NCI-H1092 (cell line): Measurements from ENCODE around the gene CATSPERE.
"Not testable (repeated sequence)": the region's sequence is repeated elsewhere in the genome, so short reads cannot be mapped to it uniquely, and the experiment has no call there.

Source experiments
- DNase-seq: peaks from one replicate; lab custom pipeline; 2025; lab: John Stamatoyannopoulos, UW

Gene CATSPERE

DNA sequence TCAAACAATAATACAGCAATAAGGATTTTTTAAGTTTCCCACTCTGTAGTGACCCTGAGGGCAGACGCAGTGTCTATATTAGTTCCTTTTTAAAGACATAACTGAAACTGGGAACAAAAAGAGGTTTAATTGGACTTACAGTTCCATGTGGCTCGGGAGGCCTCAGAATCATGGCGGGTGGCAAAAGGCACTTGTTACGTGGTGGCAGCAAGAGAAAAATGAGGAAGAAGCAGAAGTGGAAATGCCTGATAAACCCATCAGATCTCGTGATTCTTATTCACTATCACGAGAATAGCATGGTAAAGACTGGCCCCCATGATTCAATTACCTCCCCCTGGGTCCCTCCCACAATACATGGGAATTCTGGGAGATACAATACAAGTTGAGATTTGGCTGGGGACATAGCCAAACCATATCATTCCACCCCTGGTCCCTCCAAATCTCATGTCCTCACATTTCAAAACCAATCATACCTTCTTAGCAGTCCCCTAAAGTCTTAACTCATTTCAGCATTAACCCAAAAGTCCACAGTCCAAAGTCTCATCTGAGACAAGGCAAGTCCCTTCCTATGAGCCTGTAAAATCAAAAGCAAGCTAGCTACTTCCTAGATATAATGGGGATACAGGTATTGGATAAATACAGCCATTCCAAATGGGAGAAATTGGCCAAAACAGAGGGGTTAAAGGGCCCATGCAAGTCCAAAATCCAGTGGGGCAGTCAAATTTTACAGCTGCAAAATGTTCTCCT is 205.8 kb downstream of the CATSPERE start:
- not testable (repeated sequence) for DNase-seq

DNA sequence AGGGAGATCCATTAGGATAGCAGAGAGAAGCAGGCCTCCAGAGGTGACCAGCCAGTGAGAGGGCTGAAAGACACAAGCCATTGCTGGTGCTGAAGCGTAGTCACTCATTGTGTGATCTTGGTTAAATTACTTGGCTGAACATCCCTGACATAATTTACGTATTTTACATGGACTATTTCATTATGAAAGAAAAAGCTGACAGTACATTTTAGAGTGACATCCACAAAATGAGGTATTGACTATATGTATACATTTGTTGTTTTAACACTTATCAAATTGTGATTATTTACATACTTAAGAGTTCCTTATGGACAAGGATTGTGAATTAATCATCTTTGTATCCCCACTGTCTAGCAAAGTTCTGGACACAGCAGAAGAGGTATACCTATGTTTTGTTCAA is 206.7 kb downstream of the CATSPERE start:
- DNase-seq: no peak

DNA sequence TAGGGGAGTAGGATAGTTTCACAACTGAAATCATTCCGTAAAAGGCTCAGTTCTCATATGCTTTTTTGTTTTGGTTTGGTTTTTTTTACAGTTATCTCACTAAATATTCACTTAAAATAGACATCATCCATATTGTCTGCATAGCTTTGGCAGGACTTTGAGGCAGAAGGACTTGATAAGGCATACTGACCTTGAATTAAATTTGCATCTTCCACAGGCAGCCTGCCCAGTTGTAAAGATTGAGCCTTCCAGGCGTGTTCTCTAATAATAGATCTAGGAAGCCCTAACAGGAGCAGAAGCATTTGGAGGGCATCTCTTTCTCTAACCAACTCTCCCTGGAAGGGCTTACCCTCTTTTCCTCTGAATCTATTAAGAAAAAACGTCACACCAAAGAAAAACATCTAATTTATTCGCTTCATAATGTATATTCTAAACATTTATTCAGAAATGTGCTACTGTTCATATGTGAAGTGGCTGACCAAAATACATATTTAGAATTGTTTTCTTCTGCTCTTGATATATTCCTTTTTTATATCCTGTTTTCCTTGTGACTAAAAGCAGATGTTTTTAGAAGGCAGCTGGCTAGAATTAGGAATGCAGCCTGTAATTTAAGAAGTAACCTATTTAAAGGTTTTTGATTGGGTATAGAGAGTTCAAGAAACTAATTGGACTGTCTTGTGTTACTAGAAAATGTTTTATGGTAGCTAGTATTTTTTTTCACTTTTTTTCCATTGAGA is 212.0 kb downstream of the CATSPERE start:
- DNase-seq: no peak

DNA sequence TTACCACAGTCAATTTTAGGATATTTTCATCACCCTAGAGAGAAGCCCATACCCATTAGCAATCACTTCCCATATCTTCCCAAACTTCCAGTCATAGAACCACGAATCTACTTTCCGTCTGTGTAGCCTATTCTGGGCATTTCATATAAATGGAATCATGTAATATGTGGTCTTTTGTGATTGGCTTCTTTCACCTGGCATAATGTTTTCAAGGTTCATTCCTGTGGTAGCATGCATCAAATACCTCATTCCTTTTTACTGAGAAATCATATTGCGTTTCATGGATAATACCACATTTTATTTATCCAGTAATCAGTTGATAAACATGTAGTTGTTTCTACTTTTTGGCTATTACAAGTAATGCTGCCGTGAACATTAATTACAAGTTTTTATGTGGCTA is 213.4 kb downstream of the CATSPERE start:
- no peak for DNase-seq

DNA sequence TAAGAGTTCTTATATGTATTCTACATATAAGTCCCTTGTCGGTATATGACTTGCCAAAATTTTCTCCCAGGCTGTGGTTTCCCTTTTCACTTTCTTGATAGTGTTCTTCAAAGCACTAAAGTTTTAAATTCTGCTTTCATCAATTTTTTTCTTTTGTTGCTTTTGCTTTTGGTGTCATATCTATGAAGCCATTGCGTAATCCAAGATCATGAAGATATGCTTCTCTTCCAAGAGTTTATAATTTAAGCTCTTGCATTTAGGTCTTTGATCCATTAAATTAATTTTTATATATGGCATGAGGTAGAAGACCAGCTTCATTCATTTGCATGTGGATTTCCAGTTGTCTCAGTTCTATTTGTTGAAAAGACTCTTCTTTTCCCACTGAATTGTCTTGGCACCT is 214.1 kb downstream of the CATSPERE start:
- DNase-seq: no peak

DNA sequence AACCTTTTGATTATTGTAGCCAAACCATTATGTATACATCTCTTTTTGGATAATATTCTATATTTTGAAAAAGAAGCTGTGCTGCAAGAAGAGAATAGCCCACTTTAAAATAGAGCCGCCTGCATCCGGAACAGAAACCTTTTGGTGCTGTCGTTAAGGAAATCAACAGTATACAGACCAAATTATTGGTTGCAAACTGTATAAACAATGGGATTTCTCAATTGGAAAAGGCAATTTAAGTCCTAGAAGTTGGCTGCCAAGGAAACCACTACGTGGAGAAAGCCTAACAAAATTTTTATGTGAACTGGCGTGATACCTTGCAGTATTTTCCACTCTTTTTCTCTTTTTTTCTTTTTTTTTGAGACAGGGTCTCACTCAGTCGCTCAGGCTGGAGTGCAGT is 217.6 kb downstream of the CATSPERE start:
- DNase-seq: no peak

DNA sequence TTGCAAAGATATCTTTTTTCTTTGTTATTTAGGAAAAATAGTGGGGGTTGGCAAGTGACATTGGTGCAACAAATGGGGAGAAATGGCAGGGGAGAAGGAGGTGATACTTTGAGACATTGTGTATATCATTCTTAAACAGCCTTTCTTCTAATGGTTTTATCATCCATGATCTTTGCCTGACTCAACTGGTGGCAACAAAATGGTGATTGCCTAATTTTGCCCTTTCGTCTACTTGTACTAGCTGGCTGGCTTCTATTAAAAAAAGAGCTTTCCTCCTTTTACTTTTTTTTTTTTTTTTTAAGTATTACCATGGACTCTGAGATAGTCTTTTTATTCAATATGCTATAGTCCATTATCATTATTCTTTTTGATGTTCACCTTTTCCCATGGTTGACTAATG is 219.6 kb downstream of the CATSPERE start:
- no peak for DNase-seq

DNA sequence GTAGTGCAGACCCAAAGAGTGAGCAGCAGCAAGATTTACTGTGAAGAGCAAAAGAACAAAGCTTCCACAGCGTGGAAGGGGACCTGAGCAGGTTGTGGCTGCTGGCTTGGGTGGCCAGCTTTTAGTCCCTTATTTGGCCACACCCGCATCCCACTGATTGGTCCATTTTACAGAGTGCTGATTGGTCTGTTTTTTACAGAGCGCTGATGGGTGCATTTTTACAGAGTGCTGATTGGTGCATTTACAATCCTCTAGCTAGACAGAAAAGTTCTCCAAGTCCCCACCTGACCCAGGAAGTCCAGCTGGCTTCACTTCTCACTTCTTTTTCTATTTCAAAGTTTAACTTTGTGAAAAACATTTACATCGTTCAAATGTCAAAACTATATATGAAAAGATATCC is 221.0 kb downstream of the CATSPERE start:
- DNase-seq: not testable (repeated sequence)
